Fibroblast of lung (primary cell): ENCODE results near the gene TMEM151B. TPM values are rescaled to one million over a fixed set of nuclear protein-coding genes. Genes with fewer than 3 reads are reported as not detected.
A peak's percentile ranks its signal among the peaks of the same experiment; 100 is the strongest.

Experiments
- DNase-seq, 2 donors: peaks; one replicate each; pipeline versions ENCODE4 v3.0.0 to v3.0.0-alpha.2; 2010; ENCODE audit warnings: low read depth in 2 of 2
- H2AFZ ChIP-seq: 2 replicates; pipeline ENCODE4 v1.5.1; 2012; ENCODE audit warnings: low read length, control low read depth, inconsistent platforms
- H3K27ac ChIP-seq: 2 replicates; pipeline ENCODE4 v1.5.1; 2011; ENCODE audit warnings: low read length, control low read depth; ENCODE audit not compliant: insufficient read depth
- H3K27me3 ChIP-seq: 2 replicates; pipeline ENCODE4 v1.5.1; 2011; ENCODE audit warnings: mild to moderate bottlenecking, low read length; ENCODE audit not compliant: control insufficient read depth, insufficient read depth
- H3K36me3 ChIP-seq: 2 replicates; pipeline ENCODE4 v1.5.1; 2011; ENCODE audit warnings: low read length; ENCODE audit not compliant: control insufficient read depth, insufficient read depth
- H3K4me1 ChIP-seq: 2 replicates; pipeline ENCODE4 v1.5.1; 2011; ENCODE audit warnings: low read length; ENCODE audit not compliant: control insufficient read depth, insufficient read depth; ENCODE audit errors: extremely low read depth
- H3K4me2 ChIP-seq: 2 replicates; pipeline ENCODE4 v1.5.1; 2011; ENCODE audit warnings: low read length, control low read depth; ENCODE audit not compliant: insufficient read depth; ENCODE audit errors: extremely low read depth
- H3K4me3 ChIP-seq, 4 experiments: fragments of 200-600 bp in 1 of 4; sonication (generic) in 1 of 4; replicated peaks in 1 of 4; 2 replicates each; pipeline ENCODE4 v1.5.1; 2011 to 2016; ENCODE audit warnings: low read length in 4 of 4, low read depth in 3 of 4, mild to moderate bottlenecking in 3 of 4, control low read depth in 2 of 4, inconsistent platforms in 1 of 4, mixed read lengths in 1 of 4; ENCODE audit not compliant: insufficient read depth in 1 of 4; ENCODE audit errors: control extremely low read depth in 1 of 4
- H3K79me2 ChIP-seq: 2 replicates; pipeline ENCODE4 v1.5.1; 2012; ENCODE audit warnings: mild to moderate bottlenecking, low read length, inconsistent platforms; ENCODE audit not compliant: control insufficient read depth, insufficient read depth
- H3K9ac ChIP-seq: 2 replicates; pipeline ENCODE4 v1.5.1; 2011; ENCODE audit warnings: mild to moderate bottlenecking, low read length, control low read depth; ENCODE audit not compliant: insufficient read depth
- H3K9me3 ChIP-seq: 2 replicates; pipeline ENCODE4 v1.5.1; 2012; ENCODE audit warnings: low read depth, low read length; ENCODE audit not compliant: control insufficient read depth, insufficient read depth
- H4K20me1 ChIP-seq: 2 replicates; pipeline ENCODE4 v1.5.1; 2011; ENCODE audit warnings: low read length; ENCODE audit not compliant: control insufficient read depth, insufficient read depth; ENCODE audit errors: extremely low read depth
- EZH2 ChIP-seq: IDR thresholded peaks from 2 replicates; pipeline ENCODE4 v1.5.1; 2012; ENCODE audit warnings: low read length, control low read depth, mild to moderate bottlenecking; ENCODE audit errors: missing control alignments
- polyA plus RNA-seq, 2 donors: library from polyadenylated mRNA; depleted of rRNA in 1 of 2; stranded (reverse) in 1 of 2; unstranded in 1 of 2; fragments of >200 nt; gene quantifications; 2 replicates each; pipeline ENCODE4 v1.2.1, GENCODE V29; 2011 to 2012; ENCODE audit warnings: missing spikeins in 1 of 2
- total RNA-seq: library from RNA; depleted of rRNA; stranded (reverse); fragments of >200 nt; gene quantifications from 2 replicates; pipeline ENCODE4 v1.2.1, GENCODE V29; 2014
- TF ChIP-seq, protein P1 (sequence below), 2 donors: IDR thresholded peaks in 1 of 2; conservative IDR thresholded peaks in 1 of 2; 1 replicate in 1 of 2; 2 replicates in 1 of 2; pipeline ENCODE4 v1.5.1; 2011 to 2012; ENCODE audit warnings: low read length in 2 of 2, control low read depth in 1 of 2, inconsistent platforms in 1 of 2, low read depth in 1 of 2, mild to moderate bottlenecking in 1 of 2

TMEM151B gene
- total and polyA plus RNA-seq, 2 donors (not counting 1 experiment from before 2014, with no cell fraction given): under 0.01 TPM; not detected in 1

GRCh38 chr6:44226368-44227147, 43.7 kb upstream of the TMEM151B start:
- H3K79me2 ChIP-seq: peaks cover 4% of the 10 kb centered on the region

GRCh38 chr6:44227148-44227793, 43.0 kb upstream of the TMEM151B start:
- H3K4me2 ChIP-seq: no peak overlapping the region
- no peak overlapping the region for H3K27ac ChIP-seq
- no peaks in the 10 kb centered on the region for H3K27me3 ChIP-seq
- no peaks in the 10 kb centered on the region for H4K20me1 ChIP-seq
- no peak overlapping the region for H3K9ac ChIP-seq
- H3K79me2 ChIP-seq: peaks cover 4% of the 10 kb centered on the region
- peaks cover 5% of the 10 kb centered on the region for H3K36me3 ChIP-seq
- peaks cover 12% of the 10 kb centered on the region for H3K4me1 ChIP-seq
- H2AFZ ChIP-seq: no peak overlapping the region
- no peaks in the 10 kb centered on the region for H3K9me3 ChIP-seq
- H3K4me3 ChIP-seq: no peak overlapping the region
- TF ChIP-seq, protein P1, sequence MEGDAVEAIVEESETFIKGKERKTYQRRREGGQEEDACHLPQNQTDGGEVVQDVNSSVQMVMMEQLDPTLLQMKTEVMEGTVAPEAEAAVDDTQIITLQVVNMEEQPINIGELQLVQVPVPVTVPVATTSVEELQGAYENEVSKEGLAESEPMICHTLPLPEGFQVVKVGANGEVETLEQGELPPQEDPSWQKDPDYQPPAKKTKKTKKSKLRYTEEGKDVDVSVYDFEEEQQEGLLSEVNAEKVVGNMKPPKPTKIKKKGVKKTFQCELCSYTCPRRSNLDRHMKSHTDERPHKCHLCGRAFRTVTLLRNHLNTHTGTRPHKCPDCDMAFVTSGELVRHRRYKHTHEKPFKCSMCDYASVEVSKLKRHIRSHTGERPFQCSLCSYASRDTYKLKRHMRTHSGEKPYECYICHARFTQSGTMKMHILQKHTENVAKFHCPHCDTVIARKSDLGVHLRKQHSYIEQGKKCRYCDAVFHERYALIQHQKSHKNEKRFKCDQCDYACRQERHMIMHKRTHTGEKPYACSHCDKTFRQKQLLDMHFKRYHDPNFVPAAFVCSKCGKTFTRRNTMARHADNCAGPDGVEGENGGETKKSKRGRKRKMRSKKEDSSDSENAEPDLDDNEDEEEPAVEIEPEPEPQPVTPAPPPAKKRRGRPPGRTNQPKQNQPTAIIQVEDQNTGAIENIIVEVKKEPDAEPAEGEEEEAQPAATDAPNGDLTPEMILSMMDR (conservative IDR thresholded peaks at IDR 0.05 in 1 of 2, IDR thresholded peaks at IDR 0.05 in 1 of 2; ENCODE audit: low read depth in 1 of 2, low read length in 2 of 2): no peak
- no peak for DNase-seq

More at GRCh38 chr6:44226368-44227147, 43.7 kb upstream of the TMEM151B start:
- Histone ChIP-seq H3K9ac (no peak overlapping the region), H3K9me3 (no peaks in the 10 kb centered on the region), H3K27me3 (no peaks in the 10 kb centered on the region), H3K4me3 (no peak overlapping the region), H3K4me2 (peak overlapping the region; percentile 25), H3K36me3 (peaks cover 2% of the 10 kb centered on the region), H2AFZ (peak overlapping the region; percentile 64), H3K27ac (no peak overlapping the region), H4K20me1 (no peaks in the 10 kb centered on the region), H3K4me1 (peaks cover 16% of the 10 kb centered on the region)
- DNase-seq: no peak
- TF ChIP-seq, protein P1 (conservative IDR thresholded peaks at IDR 0.05 in 1 of 2, IDR thresholded peaks at IDR 0.05 in 1 of 2; ENCODE audit: low read depth in 1 of 2, low read length in 2 of 2): no peak
- TF ChIP-seq EZH2: no peak

DNA sequence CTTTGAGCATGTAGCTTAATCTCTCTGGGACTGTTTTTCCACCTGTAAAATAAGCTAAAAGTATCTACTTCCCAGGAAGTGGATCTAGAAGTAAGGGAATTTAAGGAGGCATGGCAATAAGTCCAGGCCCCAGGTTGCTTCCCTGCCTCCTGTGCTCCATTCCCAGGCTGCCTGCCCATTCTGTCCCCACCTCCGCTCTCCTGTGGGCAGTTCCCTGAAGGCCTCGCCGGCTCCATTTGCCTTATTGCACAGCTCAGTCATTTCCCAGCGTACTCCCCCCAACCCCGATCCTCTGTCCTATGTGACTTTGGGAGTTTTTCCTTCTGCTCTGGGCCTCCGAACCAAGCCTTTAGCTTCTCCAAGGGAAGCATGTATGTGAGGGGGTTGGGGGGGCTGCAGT, 42.2 kb upstream of the TMEM151B start:
- H4K20me1 ChIP-seq: no peaks in the 10 kb centered on the region
- H3K27ac ChIP-seq: no peak overlapping the region
- H3K9me3 ChIP-seq: no peaks in the 10 kb centered on the region

More for the DNA sequence above, 42.2 kb upstream of the TMEM151B start:
- H3K79me2 ChIP-seq: peaks cover 4% of the 10 kb centered on the region
- peaks cover 12% of the 10 kb centered on the region for H3K4me1 ChIP-seq
- H3K36me3 ChIP-seq: peaks cover 6% of the 10 kb centered on the region
- TF ChIP-seq, protein P1 (conservative IDR thresholded peaks at IDR 0.05 in 1 of 2, IDR thresholded peaks at IDR 0.05 in 1 of 2; ENCODE audit: low read depth in 1 of 2, low read length in 2 of 2): no peak
- no peak for TF ChIP-seq EZH2
- no peak overlapping the region for H2AFZ ChIP-seq
- no peak overlapping the region for H3K4me2 ChIP-seq
- no peak overlapping the region for H3K4me3 ChIP-seq
- H3K9ac ChIP-seq: no peak overlapping the region
- no peaks in the 10 kb centered on the region for H3K27me3 ChIP-seq
- no peak for DNase-seq
